GM20000 (cell line): ENCODE data around the gene UBE2V1.

Experiments
- DNase-seq: peaks from one replicate; pipeline ENCODE4 v3.0.0; 2012; ENCODE audit warnings: low spot score
- TF ChIP-seq, protein P1 (sequence below): IDR thresholded peaks from 2 replicates; pipeline ENCODE4 v1.5.1; 2012; ENCODE audit warnings: mild to moderate bottlenecking, control low read depth; ENCODE audit errors: extremely low read depth, missing control alignments

UBE2V1 gene

GRCh38 chr20:50096237-50096636 is 16.7 kb downstream of the UBE2V1 start:
- DNase-seq: no peak
- TF ChIP-seq, protein P1, sequence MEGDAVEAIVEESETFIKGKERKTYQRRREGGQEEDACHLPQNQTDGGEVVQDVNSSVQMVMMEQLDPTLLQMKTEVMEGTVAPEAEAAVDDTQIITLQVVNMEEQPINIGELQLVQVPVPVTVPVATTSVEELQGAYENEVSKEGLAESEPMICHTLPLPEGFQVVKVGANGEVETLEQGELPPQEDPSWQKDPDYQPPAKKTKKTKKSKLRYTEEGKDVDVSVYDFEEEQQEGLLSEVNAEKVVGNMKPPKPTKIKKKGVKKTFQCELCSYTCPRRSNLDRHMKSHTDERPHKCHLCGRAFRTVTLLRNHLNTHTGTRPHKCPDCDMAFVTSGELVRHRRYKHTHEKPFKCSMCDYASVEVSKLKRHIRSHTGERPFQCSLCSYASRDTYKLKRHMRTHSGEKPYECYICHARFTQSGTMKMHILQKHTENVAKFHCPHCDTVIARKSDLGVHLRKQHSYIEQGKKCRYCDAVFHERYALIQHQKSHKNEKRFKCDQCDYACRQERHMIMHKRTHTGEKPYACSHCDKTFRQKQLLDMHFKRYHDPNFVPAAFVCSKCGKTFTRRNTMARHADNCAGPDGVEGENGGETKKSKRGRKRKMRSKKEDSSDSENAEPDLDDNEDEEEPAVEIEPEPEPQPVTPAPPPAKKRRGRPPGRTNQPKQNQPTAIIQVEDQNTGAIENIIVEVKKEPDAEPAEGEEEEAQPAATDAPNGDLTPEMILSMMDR: no peak

- no peak for DNase-seq
- TF ChIP-seq, protein P1: no peak
These were observed 17.4 kb downstream of the UBE2V1 start for GRCh38 chr20:50095476-50096078.

DNA sequence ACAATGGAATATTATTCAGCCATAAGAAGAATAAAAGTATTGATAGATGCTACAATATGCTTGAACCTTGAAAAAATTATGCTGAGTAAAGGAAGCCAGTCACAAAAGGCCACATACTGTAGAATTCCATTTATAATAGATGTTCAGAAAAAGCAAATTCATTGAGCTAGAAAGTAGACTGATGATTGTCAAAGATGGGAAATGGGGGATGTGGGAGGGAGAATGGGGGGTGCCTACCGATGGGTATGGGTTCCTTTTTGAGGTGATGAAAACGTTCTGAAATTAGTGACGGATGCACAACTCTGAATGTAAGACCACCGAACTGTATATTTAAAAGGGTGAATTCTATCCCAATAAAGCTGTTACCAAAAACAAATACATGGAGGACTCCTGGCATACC is 18.4 kb downstream of the UBE2V1 start:
- DNase-seq: no peak
- TF ChIP-seq, protein P1: no peak

GRCh38 chr20:50093240-50093639 is 19.7 kb downstream of the UBE2V1 start:
- no peak for DNase-seq
- TF ChIP-seq, protein P1: no peak

GRCh38 chr20:50092436-50092835 is 20.5 kb downstream of the UBE2V1 start:
- no peak for DNase-seq
- TF ChIP-seq, protein P1: no peak

- TF ChIP-seq, protein P1: no peak
- DNase-seq: no peak
These were observed 23.2 kb downstream of the UBE2V1 start for GRCh38 chr20:50089787-50090177.

DNA sequence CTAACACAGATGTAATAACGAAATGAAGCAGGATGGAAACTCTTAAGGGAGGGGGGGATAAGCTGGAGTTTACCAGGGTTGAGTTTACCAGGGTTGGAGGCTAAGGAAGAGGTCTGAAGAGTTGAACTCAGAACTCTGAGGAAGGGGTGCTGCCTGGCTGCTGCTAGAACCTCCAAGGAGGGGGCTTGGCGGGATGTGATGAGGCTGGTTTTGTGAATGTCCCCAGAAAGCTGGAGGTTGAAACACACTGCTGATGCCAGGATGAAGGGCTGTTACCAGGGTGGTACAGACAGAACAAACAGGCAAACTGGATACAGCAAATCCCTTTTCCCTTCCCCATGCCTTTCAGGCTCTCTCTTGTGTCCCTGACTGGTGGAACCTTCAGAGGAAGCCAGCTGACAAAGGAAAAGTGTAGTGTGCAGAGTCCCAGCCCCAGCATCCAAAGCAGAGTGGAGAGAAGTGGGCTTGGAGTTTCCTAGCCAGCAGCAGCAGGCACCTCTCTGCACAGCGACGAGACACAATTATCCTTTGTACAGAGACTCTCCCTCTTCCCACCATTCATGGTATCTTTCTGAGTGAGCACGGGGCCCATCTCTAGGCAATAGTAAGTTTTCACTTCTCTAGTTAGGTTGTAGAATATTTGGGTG is 23.7 kb downstream of the UBE2V1 start:
- DNase-seq: no peak
- TF ChIP-seq, protein P1: no peak
